HG03066 (cell line): ENCODE results near the gene ZNF664.
"Not testable (repeated sequence)": the region's sequence is repeated elsewhere in the genome, so short reads cannot be mapped to it uniquely, and the experiment has no call there.

ENCODE experiments used
- ATAC-seq: cut with Tn5 transposase; IDR thresholded peaks from one replicate; pipeline ENCODE4 v1.9.1; 2021; ENCODE audit warnings: low read depth; ENCODE audit not compliant: unreplicated experiment

The ZNF664 gene

GRCh38 chr12:123941000-123941399 is 32.0 kb upstream of the ZNF664 start:
- no peak for ATAC-seq

GRCh38 chr12:123941624-123942237 is 31.3 kb upstream of the ZNF664 start:
- ATAC-seq, result no peak

DNA sequence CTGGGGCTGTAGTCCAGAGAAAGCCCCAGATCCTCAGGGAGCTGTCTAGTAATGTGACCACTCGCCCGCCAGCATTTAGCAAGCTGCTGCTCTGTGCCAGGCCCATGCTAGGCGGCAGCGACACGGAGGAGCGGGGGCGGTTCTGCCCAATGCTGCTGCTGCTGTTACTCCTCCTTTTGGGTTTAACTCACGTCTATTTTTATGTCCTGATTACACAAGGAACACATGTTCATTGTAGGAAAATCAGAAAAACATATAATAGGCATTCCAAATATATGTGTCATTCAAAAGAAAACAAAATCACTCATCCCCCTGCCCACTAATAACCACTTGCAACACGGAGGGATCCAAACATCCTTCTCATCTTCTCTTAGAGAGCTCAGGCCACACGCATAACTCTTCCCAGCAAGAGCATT is 30.8 kb upstream of the ZNF664 start:
- no peak for ATAC-seq

GRCh38 chr12:123942911-123943648 is 29.9 kb upstream of the ZNF664 start:
- ATAC-seq, result no peak

- no peak for ATAC-seq
Observed at GRCh38 chr12:123943816-123944215, 29.2 kb upstream of the ZNF664 start.

DNA sequence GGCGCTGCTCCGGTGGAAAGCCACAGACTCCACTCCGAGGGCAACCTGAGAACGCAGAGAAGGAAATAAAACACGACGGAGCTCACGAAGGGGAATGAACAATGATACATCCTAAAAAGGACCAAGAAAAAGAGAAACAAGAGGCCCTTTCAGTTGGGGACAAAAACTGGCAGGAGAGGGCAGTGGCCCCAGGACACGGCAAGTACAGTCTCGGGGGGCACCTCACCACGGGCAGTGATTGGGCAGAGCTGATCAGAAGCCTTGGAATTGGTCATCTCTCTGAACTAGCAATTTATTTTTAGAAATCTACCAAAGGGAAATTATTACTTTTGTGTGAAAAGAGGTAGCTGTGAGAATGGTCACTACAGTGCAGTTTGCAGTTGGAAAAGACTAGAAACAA is 28.3 kb upstream of the ZNF664 start:
- ATAC-seq, result no peak

DNA sequence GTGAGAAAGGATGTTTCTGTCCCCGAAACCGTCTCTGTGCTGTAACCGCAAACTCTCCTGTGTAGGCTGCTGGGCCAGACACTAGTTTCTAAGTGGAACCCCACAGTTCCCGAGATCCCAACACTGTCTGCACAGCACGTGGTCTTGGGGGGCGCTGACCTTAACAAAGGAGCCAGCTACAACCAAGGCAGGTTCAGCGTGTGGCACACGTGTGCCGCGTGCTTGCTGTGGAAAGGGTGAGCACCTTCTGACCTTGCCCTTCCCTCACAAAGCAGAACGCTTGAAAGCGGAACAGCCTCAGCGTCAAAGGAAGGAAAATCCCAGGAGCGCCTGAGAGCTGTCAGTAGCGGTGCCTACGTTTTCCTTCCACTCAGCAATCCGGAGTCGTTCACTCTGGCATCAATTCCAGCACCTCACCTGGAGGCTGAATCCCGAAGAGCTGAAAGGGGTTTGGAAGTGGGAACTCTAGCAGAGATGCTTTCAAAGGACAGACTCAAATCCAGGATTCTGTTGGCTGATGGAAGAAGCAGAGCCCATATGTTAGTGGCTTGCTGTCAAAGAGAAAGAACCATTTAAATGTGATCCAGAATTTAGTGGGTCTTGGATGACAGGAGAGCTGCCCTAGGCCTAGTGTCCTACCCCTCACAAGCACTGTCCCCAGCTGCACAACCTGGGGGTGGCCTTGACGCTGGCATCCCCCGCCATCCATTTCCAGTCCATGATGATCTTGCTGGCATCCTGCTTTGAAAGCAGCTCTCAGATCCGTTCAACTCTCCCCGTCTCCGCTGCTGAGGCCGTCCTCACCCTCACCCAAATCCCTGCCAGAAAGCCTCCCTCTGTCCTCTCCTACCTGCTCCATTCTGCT is 27.5 kb upstream of the ZNF664 start:
- ATAC-seq, result no peak

GRCh38 chr12:123946152-123946515 is 26.9 kb upstream of the ZNF664 start:
- ATAC-seq, result no peak

DNA sequence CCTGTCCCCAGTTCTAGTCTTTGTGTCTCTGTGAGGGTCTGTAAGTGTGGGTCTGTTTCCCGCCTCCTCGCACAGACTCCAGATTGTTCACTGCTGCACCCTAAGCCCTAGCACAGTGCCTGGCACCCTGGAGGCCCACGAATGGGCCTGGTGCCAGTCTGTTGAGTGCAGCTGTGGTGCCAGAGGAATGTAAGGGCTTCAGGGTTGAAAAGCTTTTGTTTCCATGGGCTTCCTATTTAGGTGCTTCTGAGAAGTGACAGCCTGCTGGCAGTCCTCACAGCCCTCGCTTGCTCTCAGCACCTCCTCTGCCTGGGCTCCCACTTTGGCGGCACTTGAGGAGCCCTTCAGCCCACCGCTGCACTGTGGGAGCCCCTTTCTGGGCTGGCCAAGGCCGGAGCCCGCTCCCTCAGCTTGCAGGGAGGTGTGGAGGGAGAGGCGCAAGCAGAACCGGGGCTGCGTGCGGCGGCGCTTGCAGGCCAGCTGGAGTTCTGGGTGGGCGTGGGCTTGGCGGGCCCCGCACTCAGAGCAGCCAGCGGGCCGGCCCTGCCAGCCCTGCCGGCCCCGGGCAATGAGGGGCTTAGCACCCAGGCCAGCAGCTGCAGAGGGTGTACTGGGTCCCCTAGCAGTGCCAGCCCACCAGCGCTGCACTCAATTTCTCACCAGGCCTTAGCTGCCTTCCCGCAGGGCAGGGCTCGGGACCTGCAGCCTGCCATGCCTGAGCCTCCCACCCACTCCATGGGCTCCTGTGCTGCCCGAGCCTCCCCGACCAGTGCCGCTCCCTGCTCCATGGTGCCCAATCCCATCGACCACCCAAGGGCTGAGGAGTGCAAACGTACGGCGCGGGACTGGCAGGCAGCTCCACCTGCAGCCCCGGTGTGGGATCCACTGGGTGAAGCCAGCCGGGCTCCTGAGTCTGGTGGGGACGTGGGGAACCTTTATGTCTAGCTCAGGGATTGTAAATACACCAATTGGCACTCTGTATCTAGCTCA is 26.2 kb upstream of the ZNF664 start:
- ATAC-seq, result not testable (repeated sequence)

- ATAC-seq, result not testable (repeated sequence)
Observed at GRCh38 chr12:123947531-123947930, 25.5 kb upstream of the ZNF664 start.

- ATAC-seq, result no peak
Observed at GRCh38 chr12:123948401-123948795, 24.6 kb upstream of the ZNF664 start.

- ATAC-seq, result no peak
Observed at GRCh38 chr12:123948796-123949769, 23.9 kb upstream of the ZNF664 start.

DNA sequence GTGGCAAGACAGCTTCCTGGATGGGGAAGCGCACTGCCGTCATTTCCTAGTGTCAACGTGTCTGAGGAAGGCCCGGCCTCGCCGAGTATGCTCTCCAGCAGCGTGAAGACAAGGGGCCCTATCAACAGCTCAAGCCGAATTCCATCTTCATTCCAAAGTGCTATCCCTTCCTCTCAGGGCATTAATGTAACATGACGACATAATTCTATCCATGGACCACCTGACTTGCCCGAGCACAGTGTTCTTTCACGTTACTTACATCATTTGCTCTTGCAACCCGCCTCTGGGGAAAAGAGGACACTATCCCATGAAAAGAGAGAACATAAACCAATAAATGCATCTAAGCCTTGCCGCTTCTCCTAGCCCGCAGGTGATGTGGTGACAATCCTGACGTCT is 23.2 kb upstream of the ZNF664 start:
- ATAC-seq, result no peak

- no peak for ATAC-seq
Observed at GRCh38 chr12:123950476-123951349, 22.3 kb upstream of the ZNF664 start.

- ATAC-seq, result no peak
Observed at GRCh38 chr12:123951467-123951866, 21.5 kb upstream of the ZNF664 start.

GRCh38 chr12:123952037-123952436 is 21.0 kb upstream of the ZNF664 start:
- ATAC-seq, result no peak

- no peak for ATAC-seq
Observed at GRCh38 chr12:123954647-123955350, 18.2 kb upstream of the ZNF664 start.

- ATAC-seq, result no peak
Observed at GRCh38 chr12:123956249-123956648, 16.8 kb upstream of the ZNF664 start.
